Measurements from ENCODE around the gene UBE2V1. TPM values are rescaled to one million over a fixed set of nuclear protein-coding genes. Genes with fewer than 3 reads are reported as not detected.

The UBE2V1 gene
- total and polyA plus RNA-seq, 2 donors (not counting 1 experiment from before 2014, with no cell fraction given) = 69.2 to 158 TPM

DNA sequence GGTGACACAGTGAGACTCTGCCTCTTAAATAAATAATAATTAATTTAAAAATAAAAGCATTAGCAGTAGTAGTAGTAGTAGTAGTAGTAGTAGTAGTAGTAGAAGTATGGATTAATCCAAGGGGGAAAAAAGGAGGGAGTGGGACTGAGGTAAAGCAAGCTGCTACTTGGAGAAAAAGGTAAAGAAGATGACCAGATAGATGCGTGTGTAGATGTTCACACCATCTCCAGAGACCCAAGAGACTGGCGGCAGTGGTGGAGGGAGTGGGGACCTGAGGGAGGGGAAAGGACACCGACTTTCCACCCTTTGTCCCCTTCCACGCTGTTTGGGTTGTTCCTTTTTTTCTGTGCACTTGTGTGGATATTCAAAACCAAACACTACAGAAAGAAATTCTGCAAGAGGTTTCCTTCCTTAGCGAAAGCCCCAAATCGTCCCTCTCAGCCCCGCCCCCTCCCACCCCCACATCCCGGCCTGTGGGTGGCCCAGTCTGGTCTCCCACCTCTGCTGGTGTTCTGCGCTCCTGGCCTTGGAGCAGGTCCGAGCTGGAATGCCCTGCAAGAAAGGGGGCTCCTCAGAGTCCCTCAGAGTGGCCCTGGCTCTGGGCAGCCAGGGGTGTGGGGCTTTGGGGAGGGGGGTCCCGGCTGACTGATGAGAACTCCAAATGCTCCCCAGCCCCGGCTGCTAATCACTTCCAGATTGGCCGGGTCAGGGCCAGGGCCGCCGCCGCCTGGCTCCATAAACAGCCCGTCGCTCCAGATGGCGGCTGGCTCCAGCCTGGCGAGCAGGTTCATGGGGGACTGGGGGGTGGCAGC, 60.2 kb downstream of the UBE2V1 start:
- H3K27me3 Mint-ChIP-seq = no peaks in the 10 kb centered on the region
- ChIA-PET CTCF (no interaction called here), POLR2A (interaction anchor here (0.6 to 0.7 kb wide), 2 partner anchors 17 to 69 kb away, joined by 3 to 7 read pairs; no protein-coding TSS in a partner anchor)
- no peak overlapping the region for H3K27ac ChIP-seq (ENCODE audit: low read length in 2 of 2)
- no peak overlapping the region for H3K4me3 Mint-ChIP-seq
- H4K20me1 ChIP-seq (ENCODE audit: control insufficient read depth, insufficient read depth, low read length, poor library complexity, severe bottlenecking) = no peaks in the 10 kb centered on the region
- no peaks in the 10 kb centered on the region for H3K36me3 ChIP-seq (replicated peaks in 1 of 2; ENCODE audit: control extremely low read depth in 1 of 2, control insufficient read depth in 1 of 2, extremely low read depth in 1 of 2, insufficient read depth in 2 of 2, low read length in 1 of 2)
- H3K27me3 ChIP-seq (replicated peaks in 1 of 4; ENCODE audit: control extremely low read depth in 1 of 4, control insufficient read depth in 3 of 4, insufficient read depth in 4 of 4, low read length in 3 of 4) = no peaks in the 10 kb centered on the region
- TF ChIP-seq, protein P1, sequence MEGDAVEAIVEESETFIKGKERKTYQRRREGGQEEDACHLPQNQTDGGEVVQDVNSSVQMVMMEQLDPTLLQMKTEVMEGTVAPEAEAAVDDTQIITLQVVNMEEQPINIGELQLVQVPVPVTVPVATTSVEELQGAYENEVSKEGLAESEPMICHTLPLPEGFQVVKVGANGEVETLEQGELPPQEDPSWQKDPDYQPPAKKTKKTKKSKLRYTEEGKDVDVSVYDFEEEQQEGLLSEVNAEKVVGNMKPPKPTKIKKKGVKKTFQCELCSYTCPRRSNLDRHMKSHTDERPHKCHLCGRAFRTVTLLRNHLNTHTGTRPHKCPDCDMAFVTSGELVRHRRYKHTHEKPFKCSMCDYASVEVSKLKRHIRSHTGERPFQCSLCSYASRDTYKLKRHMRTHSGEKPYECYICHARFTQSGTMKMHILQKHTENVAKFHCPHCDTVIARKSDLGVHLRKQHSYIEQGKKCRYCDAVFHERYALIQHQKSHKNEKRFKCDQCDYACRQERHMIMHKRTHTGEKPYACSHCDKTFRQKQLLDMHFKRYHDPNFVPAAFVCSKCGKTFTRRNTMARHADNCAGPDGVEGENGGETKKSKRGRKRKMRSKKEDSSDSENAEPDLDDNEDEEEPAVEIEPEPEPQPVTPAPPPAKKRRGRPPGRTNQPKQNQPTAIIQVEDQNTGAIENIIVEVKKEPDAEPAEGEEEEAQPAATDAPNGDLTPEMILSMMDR (IDR thresholded peaks at IDR 0.05) = no peak
- TF ChIP-seq EZH2 (IDR thresholded peaks at IDR 0.05; ENCODE audit: borderline replicate concordance, insufficient read depth, low read depth, low read length, poor library complexity, severe bottlenecking) = no peak
- H3K4me3 ChIP-seq (ENCODE audit: control extremely low read depth in 1 of 5, extremely low read depth in 1 of 5, insufficient read depth in 1 of 5, low read depth in 2 of 5, low read length in 4 of 5) = no peak overlapping the region
- ATAC-seq (ENCODE audit: low read depth) (no peak), DNase-seq (no peak)
- H3K9me3 ChIP-seq (ENCODE audit: control extremely low read depth in 1 of 3, control insufficient read depth in 2 of 3, insufficient read depth in 1 of 3, low read length in 2 of 3) = peaks cover 0 to 11% (median 0%) of the 10 kb centered on the region in 3 donors
- no peak overlapping the region for H3K9ac ChIP-seq (ENCODE audit: low read length)
- H3K27ac Mint-ChIP-seq = no peak overlapping the region
- H3K4me1 ChIP-seq (ENCODE audit: control insufficient read depth in 2 of 2, insufficient read depth in 2 of 2, low read length in 2 of 2) = peaks cover 21% of the 10 kb centered on the region in 2 donors
- H2AFZ ChIP-seq (ENCODE audit: insufficient read depth, low read depth, low read length, poor library complexity, severe bottlenecking) = no peak overlapping the region
- WGBS (ENCODE audit: insufficient coverage) = 74% methylated on average over 10 of the region's 20 CpGs
- H3K4me2 ChIP-seq (replicated peaks; ENCODE audit: low read depth, low read length, poor library complexity, severe bottlenecking) = no peak overlapping the region
- peaks cover 20% of the 10 kb centered on the region for H3K4me1 Mint-ChIP-seq
- H3K79me2 ChIP-seq (ENCODE audit: control insufficient read depth, insufficient read depth, low read length) = no peaks in the 10 kb centered on the region
- no peaks in the 10 kb centered on the region for H3K9me3 Mint-ChIP-seq (ENCODE audit: insufficient read depth)
- intact Hi-C loops (cut with micrococcal nuclease) = no loop called here

DNA sequence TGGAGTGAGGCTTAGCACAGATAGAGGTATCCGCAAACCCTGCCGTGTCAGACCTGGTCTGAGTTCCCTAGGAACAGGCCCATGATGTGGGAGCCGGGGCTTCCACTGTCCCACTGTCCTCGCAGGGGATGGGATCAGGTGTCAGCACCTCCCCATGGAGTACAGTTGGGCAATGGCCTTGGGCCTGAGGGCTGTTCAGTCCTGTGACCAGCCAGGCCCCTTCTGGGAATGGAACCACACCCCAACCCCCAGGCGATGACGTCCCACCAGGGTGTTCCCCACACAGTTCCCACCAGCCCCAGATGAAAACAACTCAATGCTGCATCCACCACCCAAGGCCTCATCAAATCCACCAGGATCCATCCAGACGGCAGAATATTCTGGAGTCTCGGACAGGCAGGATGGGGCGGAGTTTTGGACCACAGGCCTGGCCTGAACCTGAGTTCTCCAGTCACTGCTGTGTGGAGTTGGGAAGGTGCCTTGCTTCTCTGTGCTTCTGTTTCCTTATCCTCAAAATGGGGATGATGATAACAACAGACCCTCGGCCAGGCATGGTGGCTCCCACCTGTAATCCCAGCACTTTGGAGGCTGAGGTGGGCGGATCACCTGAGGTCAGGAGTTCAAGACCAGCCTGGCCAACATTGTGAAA, 62.2 kb downstream of the UBE2V1 start:
- Mint-ChIP-seq H3K4me1 (peaks cover 29% of the 10 kb centered on the region), H3K4me3 (no peak overlapping the region), H3K9me3 (ENCODE audit: insufficient read depth) (no peaks in the 10 kb centered on the region), H3K27me3 (no peaks in the 10 kb centered on the region), H3K27ac (peak overlapping the region; percentile 32)
- ChIA-PET POLR2A (no interaction called here), CTCF (interaction anchor here (1.1 to 2.6 kb wide), 3 partner anchors 21 to 72 kb away, joined by 3 to 20 read pairs (median 18); no protein-coding TSS in a partner anchor)
- H3K27ac ChIP-seq (ENCODE audit: low read length in 2 of 2) = no peak overlapping the region
- no peaks in the 10 kb centered on the region for H3K36me3 ChIP-seq (replicated peaks in 1 of 2; ENCODE audit: control extremely low read depth in 1 of 2, control insufficient read depth in 1 of 2, extremely low read depth in 1 of 2, insufficient read depth in 2 of 2, low read length in 1 of 2)
- H3K9ac ChIP-seq (ENCODE audit: low read length) = no peak overlapping the region
- no peak for DNase-seq
- 96% methylated on average over 8 of the region's 11 CpGs for WGBS (ENCODE audit: insufficient coverage)
- intact Hi-C loops (cut with micrococcal nuclease) = no loop called here
- H3K4me1 ChIP-seq (ENCODE audit: control insufficient read depth in 2 of 2, insufficient read depth in 2 of 2, low read length in 2 of 2) = peaks cover 29 to 35% of the 10 kb centered on the region in 2 donors
- TF ChIP-seq, protein P1 (IDR thresholded peaks at IDR 0.05) = no peak
- TF ChIP-seq EZH2 (IDR thresholded peaks at IDR 0.05; ENCODE audit: borderline replicate concordance, insufficient read depth, low read depth, low read length, poor library complexity, severe bottlenecking) = no peak
- no peak overlapping the region for H3K4me3 ChIP-seq (ENCODE audit: control extremely low read depth in 1 of 5, extremely low read depth in 1 of 5, insufficient read depth in 1 of 5, low read depth in 2 of 5, low read length in 4 of 5)
- ATAC-seq (ENCODE audit: low read depth) = no peak
- H3K79me2 ChIP-seq (ENCODE audit: control insufficient read depth, insufficient read depth, low read length) = no peaks in the 10 kb centered on the region
- no peak overlapping the region for H3K4me2 ChIP-seq (replicated peaks; ENCODE audit: low read depth, low read length, poor library complexity, severe bottlenecking)
- no peaks in the 10 kb centered on the region for H3K27me3 ChIP-seq (replicated peaks in 1 of 4; ENCODE audit: control extremely low read depth in 1 of 4, control insufficient read depth in 3 of 4, insufficient read depth in 4 of 4, low read length in 3 of 4)
- no peak overlapping the region for H2AFZ ChIP-seq (ENCODE audit: insufficient read depth, low read depth, low read length, poor library complexity, severe bottlenecking)
- peaks cover 0 to 11% (median 0%) of the 10 kb centered on the region in 3 donors for H3K9me3 ChIP-seq (ENCODE audit: control extremely low read depth in 1 of 3, control insufficient read depth in 2 of 3, insufficient read depth in 1 of 3, low read length in 2 of 3)
- no peaks in the 10 kb centered on the region for H4K20me1 ChIP-seq (ENCODE audit: control insufficient read depth, insufficient read depth, low read length, poor library complexity, severe bottlenecking)
